Middle frontal gyrus (tissue), 1 donor: ENCODE results near the gene EXOSC3.
"Not testable (repeated sequence)": the region's sequence is repeated elsewhere in the genome, so short reads cannot be mapped to it uniquely, and the experiment has no call there.

Experiments used
- DNase-seq: peaks from one replicate; pipeline ENCODE4 v3.0.0-alpha.2; 2015; ENCODE audit warnings: low spot score; ENCODE audit errors: extremely low spot score

EXOSC3 gene

DNA sequence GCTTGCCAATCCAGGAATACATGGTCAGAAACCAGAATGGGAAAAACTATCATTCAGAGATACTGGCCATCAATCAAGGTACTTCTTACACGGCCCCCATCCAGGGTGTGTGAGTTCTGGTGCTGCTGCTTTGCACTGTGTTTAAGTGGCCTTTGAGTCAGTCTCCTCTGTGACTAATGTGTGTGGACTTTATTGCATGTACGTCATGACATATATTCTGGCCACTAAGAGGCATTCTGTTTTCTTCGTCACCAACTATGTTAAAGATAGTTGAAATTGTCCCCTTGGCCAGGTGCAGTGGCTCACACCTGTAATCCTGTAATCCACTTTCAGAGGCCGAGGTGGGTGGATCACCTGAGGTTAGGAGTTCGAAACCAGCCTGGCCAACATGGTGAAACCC is 8.5 kb downstream of the EXOSC3 start:
- no peak for DNase-seq

DNA sequence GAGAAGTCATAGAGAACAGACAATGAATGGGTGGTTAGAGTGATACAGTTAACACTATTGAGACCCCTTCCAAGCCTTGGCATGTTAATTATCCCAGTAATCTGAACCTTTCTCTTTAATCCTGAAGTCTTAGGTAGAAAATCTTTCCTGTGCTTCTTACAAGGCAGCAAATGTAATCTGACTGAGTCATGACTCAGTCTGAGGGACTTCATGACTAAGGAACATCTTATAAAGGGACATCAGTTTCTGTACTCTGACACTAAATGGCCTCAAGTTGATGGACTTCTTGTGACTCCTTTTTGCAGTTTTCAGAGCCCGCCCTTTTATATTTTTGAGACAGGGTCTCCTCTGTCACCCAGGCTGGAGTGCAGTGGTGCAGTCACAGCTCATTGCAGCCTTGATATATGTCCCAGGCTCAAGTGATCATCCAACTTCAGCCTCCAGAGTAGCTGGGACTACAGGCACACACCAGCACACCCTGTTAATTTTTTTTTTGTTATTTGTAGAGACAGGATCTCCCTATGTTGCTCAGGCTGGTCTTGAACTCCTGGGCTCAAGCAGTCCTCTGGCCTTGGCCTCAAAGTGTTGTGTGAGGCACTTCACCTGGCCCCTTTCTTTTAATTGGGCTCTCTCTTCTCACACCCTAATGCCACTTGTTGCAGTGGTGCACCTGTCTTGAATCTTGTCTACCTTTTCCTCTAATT is 9.5 kb downstream of the EXOSC3 start:
- DNase-seq = no peak

DNA sequence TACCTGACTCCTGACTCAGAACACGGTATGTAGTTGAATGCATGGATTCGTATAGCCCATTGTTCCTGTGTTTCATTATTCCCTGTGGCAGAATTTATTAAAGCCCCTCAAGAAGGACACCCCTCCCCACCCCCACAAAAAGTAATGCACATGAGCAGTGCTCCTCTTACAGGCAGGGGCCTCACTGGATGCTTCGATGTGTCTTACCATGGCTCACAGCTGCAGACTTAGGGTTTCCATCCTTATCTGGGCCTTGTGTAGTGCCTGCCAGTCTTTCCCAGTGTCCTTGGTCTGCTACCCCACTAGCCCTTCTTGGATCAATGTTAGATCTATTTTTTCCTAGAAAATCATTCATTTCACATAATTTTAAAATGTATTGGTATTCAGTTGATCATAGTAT is 14.9 kb downstream of the EXOSC3 start:
- DNase-seq = no peak

DNA sequence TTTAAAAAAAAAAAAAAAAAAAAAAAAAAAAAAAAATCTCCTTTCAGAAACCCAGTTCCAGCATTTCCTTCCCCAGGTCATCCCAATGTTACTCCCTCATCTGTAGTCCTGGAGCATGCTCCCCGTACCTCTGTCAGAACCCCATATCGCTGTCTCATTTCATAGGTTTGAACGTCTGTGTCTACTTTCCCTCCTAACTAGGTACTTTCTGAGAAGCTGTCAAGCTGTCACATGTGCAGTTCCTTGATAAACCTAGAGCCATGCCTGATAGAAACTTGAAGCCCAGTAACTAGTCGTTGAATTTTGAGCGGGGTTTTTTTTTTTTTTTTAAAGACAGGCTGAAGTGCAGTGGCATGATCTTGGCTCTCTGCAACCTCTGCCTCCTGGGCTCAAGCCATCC is 15.6 kb downstream of the EXOSC3 start:
- no peak for DNase-seq

GRCh38 chr9:37765263-37765662 is 19.6 kb downstream of the EXOSC3 start:
- not testable (repeated sequence) for DNase-seq

DNA sequence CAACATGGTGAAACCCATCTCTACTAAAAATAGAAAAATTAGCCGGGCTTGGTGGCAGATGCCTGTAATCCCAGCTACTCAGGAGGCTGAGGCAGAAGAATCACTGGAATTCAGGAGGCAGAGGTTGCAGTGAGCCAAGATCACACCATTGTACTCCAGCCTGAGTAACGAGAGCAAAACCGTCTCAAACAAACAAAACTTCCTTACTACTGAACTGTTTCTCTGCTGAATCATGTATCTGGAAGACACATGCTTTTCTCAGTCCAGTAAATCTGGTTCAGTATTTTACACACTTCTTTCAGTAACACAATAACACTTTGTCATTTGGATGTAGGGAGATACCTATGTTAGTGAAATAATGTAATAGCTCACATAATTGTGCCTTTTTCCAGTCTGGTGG is 23.4 kb downstream of the EXOSC3 start:
- DNase-seq = no peak

DNA sequence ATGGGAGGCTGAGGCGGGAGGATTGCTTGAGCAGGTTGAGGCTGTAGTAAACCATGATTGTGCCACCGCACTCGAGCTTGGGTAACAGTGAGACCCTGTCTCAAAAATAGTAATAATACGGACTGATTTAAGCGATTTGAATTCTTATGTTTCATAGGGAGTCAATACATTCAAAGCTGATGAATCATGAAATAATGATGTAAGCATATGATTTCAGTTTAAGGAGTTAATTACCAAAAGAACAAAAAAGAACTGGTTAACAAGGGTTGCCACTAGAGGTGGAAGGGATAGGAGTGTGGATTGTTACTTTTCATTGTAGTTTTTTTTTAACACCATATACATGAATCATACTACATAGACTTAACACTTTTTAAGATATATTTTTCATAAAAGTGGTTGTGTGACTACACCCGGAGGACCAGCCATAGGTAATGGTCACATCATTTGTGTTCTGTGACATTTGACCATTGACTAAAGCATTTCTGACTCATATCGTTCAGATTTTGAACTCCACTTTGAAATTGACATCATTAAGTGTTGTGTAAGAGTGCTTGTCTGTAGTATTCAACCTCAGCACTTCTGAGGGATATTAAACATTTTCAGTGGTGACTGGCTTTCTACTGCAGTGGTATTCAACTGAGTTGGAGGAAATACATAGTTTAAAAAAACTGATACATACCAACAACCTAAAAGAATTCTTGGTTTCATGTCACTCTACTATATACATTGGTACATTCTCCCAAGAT is 24.3 kb downstream of the EXOSC3 start:
- no peak for DNase-seq

DNA sequence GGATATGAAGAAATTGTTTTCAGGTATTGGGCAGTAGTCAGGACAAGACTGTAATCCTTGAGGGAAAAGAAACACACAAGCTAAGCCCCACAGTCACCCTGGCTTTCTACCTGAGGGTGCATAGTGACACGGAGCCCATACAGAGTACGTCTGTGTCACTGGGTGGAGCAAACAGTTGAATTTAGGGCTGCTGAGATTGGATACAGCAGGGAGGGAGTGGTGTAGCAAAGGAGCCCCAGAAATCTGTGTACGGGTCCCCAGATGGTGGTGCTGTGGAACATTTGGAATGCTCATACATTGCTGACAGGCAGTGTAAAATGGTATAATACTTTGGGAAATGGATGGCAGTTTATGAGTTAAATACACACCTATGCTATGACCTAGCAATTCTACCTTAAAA is 26.1 kb downstream of the EXOSC3 start:
- DNase-seq = no peak

DNA sequence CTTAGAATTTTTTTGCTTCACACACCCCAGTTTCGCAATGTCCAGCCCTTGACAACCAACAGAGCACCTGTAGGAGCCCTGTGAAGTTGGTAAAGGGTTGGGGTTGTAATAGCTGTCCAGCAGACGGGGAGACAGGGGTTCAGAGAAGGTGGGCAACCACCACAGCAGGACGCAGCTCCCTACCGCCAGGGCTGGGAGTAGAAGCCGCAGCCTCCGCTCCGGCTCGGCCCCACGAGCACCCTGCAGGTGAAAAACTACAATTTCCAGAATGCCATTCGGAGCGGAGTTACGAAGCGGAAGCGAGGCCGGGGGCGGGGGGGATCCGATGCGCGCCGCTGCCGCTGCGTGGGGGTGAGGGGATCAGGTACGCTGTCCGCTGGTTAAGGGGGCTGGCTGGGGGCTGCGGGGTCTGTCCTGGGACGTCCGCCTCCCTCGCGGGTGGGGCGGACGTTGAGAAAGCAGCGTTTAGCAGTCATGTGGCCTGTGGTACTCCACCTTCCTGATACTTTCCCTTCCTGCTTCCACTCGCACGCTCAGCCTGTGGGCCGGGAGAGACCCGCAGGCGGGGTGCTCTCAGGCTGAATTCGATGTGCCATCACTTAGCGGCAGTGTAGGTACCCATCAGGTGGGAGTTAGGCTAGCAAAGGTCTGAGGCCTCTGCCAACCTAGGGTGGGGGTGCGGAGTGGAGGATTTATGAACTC is 31.2 kb downstream of the EXOSC3 start, which contains the start of gene TRMT10B:
TRMT10B (plus strand) TSS at position 317 of the 702 bp plus-strand sequence. CDS start 8,127 bp downstream, outside the sequence.
- DNase-seq = peak; percentile 27

DNA sequence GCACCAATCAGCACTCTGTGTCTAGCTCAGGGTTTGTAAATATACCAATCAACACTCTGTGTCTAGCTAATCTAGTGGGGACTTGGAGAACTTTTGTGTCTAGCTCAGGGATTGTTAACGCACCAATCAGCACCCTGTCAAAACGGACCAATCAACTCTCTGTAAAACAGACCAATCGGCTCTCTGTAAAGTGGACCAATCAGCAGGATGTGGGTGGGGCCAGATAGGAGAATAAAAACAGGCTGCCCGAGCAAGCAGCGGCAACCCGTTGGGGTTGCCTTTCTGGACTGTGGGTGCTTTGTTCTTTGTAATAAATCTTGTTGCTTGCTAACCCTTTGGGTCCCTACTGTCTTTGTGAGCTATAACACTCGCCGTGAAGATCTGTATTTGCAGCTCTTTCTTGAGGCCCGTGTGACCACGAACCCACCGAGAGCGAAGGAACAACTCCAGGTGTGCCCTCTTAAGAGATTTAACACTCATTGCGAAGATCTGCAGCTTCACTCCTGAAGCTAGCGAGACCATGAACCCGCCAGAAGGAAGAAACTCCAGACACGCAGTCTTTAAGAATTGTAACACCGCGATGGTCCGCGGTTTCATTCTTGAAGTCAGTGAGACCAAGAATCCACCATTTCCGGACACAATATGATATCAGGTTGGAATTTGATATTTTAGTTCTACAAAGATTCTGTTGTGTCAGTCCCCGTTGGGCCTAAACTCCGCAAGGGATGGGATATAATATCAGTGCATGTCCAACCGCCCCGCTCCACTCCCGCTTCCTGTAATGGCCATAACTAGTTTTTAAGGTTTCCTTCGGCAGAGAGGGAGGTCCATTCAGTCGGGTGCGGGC is 32.0 kb downstream of the EXOSC3 start:
- DNase-seq = no peak

DNA sequence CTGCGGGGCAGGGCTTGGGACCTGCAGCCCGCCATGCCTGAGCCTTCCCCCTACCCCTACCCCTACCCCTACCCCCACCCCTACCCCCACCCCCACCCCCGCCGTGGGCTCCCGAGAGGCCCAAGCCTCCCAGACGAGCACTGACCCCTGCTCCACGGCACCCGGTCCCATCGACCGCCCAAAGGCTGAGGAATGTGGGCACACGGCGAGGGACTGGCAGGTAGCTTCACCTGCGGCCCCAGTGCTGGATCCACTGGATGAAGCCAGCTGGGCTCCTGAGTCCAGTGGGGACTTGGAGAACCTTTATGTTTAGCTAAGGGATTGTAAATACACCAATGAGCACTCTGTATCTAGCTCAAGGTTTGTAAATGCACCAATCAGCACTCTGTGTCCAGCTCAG is 32.8 kb downstream of the EXOSC3 start:
- DNase-seq = not testable (repeated sequence)

DNA sequence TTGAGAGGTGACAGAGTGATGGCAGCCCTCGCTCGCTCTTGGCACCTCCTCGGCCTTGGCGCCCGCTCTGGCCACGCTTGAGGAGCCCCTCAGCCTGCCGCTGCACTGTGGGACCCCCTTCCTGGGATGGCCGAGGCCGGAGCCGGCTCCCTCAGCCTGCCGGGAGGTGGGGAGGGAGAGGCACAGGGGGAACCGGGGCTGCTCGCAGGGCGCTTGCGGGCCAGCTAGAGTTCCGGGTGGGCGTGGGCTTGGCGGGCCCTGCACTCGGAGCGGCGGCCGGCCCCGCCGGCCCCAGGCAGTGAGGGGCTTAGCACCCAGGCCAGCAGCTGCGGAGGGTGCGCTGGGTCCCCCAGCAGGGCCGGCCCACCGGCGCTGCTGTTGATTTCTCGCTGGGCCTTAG is 33.2 kb downstream of the EXOSC3 start:
- DNase-seq = not testable (repeated sequence)

- DNase-seq = no peak
Observed at GRCh38 chr9:37751186-37751585, 33.7 kb downstream of the EXOSC3 start.

DNA sequence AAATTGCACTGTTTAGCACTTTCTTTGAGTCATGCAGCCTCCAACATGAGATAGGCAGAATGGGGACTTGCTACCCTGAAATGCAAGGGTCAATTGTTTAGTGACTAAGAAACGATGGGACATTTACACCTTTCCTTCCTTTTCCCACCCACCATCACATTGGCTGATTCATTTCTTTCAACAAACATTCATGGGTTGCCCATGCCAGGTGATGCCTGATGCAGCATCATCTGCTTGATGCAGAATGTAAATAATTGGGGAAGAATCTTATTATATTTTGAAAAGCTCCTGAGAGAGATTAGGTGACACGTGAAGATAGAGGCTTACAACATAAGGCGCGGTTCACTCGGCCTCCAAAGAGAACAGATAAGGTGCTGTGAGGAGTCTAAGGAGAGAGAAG is 35.7 kb downstream of the EXOSC3 start:
- no peak for DNase-seq

DNA sequence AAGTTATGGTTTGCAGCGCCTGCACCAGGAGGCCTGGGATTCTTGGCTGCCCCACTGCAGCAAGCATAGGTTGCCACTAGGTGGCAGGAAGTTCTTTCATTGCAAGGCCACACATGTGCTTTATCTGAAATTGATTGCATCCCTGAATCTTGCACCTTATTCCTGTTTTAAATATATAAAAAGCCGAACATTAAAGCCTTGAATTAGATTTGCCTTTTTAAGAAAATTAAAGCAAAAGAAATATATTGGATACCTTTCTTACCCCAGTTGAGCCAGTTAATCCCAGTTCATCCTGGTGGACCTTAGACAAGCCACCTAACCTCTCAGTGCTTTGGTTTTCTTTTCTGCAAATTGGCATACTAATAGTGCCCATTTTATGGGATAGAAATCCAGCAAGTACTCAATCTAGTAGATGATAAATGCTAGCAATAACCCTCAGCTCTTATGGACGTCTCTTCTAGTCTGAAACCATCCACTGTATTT is 37.6 kb downstream of the EXOSC3 start:
- DNase-seq = no peak

DNA sequence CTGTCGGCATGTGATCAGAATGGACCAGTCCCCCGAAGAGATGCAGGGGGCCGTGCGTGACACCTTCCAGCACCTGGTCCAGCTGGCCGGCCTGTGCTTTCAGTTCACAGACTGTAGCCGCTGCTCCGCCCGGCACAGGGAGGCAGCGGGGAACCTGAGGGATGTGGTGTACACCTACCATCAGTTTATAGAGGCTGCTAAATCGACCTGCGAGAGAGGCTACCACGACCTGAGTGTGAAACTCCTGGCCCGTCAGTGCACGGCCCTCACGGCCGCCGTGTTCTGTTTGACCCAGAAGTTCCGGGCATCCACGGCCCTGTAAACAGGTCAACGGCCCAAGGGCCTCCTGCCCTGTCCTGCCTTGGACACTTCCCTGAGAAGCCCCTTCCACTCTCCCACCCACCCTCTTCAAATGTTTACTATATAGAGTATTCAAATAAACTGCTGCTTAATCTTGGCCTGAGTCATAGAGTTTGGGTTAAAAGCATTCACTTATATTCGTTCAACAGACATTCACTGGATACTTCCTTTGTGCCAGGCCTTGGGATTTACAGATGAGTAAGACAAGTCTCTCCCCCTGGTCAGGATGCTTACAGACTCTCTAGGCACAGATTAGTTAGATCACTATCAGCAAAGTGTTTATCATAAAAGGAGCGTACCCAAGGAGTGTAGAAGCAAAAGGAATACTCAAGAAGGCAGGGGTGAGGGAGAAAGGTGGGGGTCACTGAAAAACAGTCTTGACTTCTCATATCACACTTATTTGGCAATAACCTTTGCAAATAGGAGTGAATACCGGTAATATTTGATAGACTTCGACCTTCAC is 38.2 kb downstream of the EXOSC3 start:
- no peak for DNase-seq

GRCh38 chr9:37745970-37746369 is 38.9 kb downstream of the EXOSC3 start:
- DNase-seq = no peak

GRCh38 chr9:37740631-37741328 is 44.1 kb downstream of the EXOSC3 start:
- no peak for DNase-seq

DNA sequence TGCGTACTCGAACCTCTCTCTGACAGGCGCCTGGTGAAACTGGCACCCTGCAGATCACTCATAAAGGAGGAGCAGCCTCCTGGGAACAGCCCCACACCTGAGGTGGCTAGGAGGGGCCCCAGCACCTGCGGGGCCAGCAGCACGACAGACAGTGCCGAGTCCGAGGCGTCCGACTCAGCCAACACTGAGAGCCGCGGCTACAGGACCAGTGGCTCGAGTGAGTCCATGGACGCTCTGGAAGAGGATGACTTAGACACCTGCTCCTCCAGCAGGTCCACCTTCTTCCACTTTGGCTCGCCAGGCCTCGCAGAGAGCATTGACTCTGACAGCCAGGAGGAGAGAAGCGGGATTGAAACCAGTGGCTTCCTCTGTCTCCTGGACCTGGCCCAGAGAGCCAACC is 44.7 kb downstream of the EXOSC3 start:
- DNase-seq = no peak

DNA sequence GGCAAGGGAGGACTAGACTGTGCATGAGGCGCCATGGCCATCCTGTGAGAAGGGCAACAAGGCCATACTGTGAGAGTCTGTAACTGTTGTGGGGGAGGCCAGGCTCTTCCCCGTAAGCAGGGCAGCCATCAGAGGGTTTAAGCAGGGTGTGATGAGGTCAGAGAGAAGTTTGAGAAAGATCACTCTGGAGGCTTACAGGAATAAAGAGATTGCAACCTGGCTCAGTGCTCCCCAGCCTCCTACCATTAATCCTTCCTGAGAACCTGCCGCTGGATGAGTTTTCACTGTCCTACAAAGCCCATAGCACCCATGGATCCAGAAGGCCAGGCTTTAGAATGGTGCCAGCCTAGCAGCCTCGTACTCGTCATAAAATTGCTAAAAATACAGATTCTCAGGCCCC is 45.6 kb downstream of the EXOSC3 start:
- no peak for DNase-seq
